Body of pancreas (tissue), 4 donors: ENCODE measurements around the gene RPRD1B.

ENCODE experiments used
- CTCF ChIP-seq, 7 experiments: fragments of 450-650 bp in 4 of 7; fragments of 200-600 bp in 3 of 7; sonication (generic) in 3 of 7; IDR thresholded peaks; one replicate each; pipeline ENCODE4 v1.5.1; 2016 to 2019; ENCODE audit warnings: antibody characterized with exemption in 7 of 7
- POLR2A ChIP-seq, 3 donors: fragments of 450-650 bp; IDR thresholded peaks; one replicate each; pipeline ENCODE4 v1.6.1; 2016; ENCODE audit warnings: antibody characterized with exemption in 3 of 3, mild to moderate bottlenecking in 2 of 3

GRCh38 chr20:38013887-38014286 lies 19.7 kb upstream of the RPRD1B start:
- no peak for TF ChIP-seq CTCF (IDR thresholded peaks at IDR 0.05)
- no peak for TF ChIP-seq POLR2A (IDR thresholded peaks at IDR 0.05)
